BLaER1 (cell line): Measurements from ENCODE around the gene PIK3CD.
A peak's percentile ranks its signal among the peaks of the same experiment; 100 is the strongest.

Experiments used
- H3K27ac ChIP-seq: shearing (Covaris generic); formaldehyde crosslinking; 2 replicates; pipeline ENCODE4 v1.8.1; 2022
- H3K27me3 ChIP-seq: shearing (Covaris generic); formaldehyde crosslinking; 2 replicates; pipeline ENCODE4 v1.8.1; 2022
- H3K36me3 ChIP-seq: shearing (Covaris generic); formaldehyde crosslinking; 2 replicates; pipeline ENCODE4 v1.8.1; 2022
- H3K4me1 ChIP-seq: shearing (Covaris generic); formaldehyde crosslinking; 2 replicates; pipeline ENCODE4 v1.8.1; 2022
- H3K4me2 ChIP-seq: shearing (Covaris generic); formaldehyde crosslinking; 2 replicates; pipeline ENCODE4 v1.8.1; 2022
- H3K4me3 ChIP-seq: shearing (Covaris generic); formaldehyde crosslinking; 2 replicates; pipeline ENCODE4 v1.8.1; 2022
- H3K9ac ChIP-seq: shearing (Covaris generic); formaldehyde crosslinking; 2 replicates; pipeline ENCODE4 v1.8.1; 2022
- H3K9me3 ChIP-seq: shearing (Covaris generic); formaldehyde crosslinking; 2 replicates; pipeline ENCODE4 v1.8.1; 2022
- H4K20me1 ChIP-seq: shearing (Covaris generic); formaldehyde crosslinking; 2 replicates; pipeline ENCODE4 v1.8.1; 2022
- Cebpa-rat ChIP-seq: shearing (Covaris generic); IDR thresholded peaks from 2 replicates; pipeline ENCODE4 v1.8.1; 2022

PIK3CD gene

GRCh38 chr1:9714257-9714718 is 62.8 kb downstream of the PIK3CD start:
- H4K20me1 ChIP-seq = peaks cover 90% of the 10 kb centered on the region
- TF ChIP-seq Cebpa-rat = no peak
- no peak overlapping the region for H3K4me3 ChIP-seq
- H3K4me2 ChIP-seq = peak overlapping the region; percentile 92
- no peaks in the 10 kb centered on the region for H3K9me3 ChIP-seq
- 0 out of 2 replicates have a peak overlapping the region, but pooled peaks have one; percentile 65 for H3K9ac ChIP-seq
- H3K27me3 ChIP-seq = no peaks in the 10 kb centered on the region
- peak overlapping the region; percentile 85; the same call in 1 of the 2 replicates for H3K27ac ChIP-seq
- peaks cover 83% of the 10 kb centered on the region for H3K4me1 ChIP-seq
- H3K36me3 ChIP-seq = peaks cover 92% of the 10 kb centered on the region

- Histone ChIP-seq H3K4me2 (peak overlapping the region; percentile 92), H3K9me3 (no peaks in the 10 kb centered on the region), H3K27me3 (no peaks in the 10 kb centered on the region), H3K9ac (peak overlapping the region; percentile 65), H3K4me3 (peak overlapping the region; percentile 57), H3K27ac (peak overlapping the region; percentile 85), H4K20me1 (peaks cover 85% of the 10 kb centered on the region), H3K36me3 (peaks cover 91% of the 10 kb centered on the region), H3K4me1 (peaks cover 96% of the 10 kb centered on the region)
- no peak for TF ChIP-seq Cebpa-rat
These were observed 64.2 kb downstream of the PIK3CD start for GRCh38 chr1:9715536-9716226.

- Histone ChIP-seq H3K27me3 (no peaks in the 10 kb centered on the region), H4K20me1 (peaks cover 81% of the 10 kb centered on the region), H3K4me3 (peak overlapping the region; percentile 57), H3K9me3 (no peaks in the 10 kb centered on the region), H3K27ac (peak overlapping the region; percentile 85), H3K4me2 (peak overlapping the region; percentile 92), H3K36me3 (peaks cover 91% of the 10 kb centered on the region), H3K4me1 (peaks cover 98% of the 10 kb centered on the region), H3K9ac (peak overlapping the region; percentile 65)
- TF ChIP-seq Cebpa-rat = no peak
These were observed 65.1 kb downstream of the PIK3CD start for GRCh38 chr1:9716404-9717192.

GRCh38 chr1:9717193-9718005 is 65.9 kb downstream of the PIK3CD start:
- H3K27ac ChIP-seq = peak overlapping the region; percentile 85
- no peak for TF ChIP-seq Cebpa-rat
- peak overlapping the region; percentile 92 for H3K4me2 ChIP-seq
- H4K20me1 ChIP-seq = peaks cover 78% of the 10 kb centered on the region
- peaks cover 91% of the 10 kb centered on the region for H3K36me3 ChIP-seq
- peaks cover 93% of the 10 kb centered on the region for H3K4me1 ChIP-seq
- peaks cover 4% of the 10 kb centered on the region; the same call in 1 of the 2 replicates for H3K9me3 ChIP-seq
- H3K27me3 ChIP-seq = no peaks in the 10 kb centered on the region
- peak overlapping the region; percentile 65 for H3K9ac ChIP-seq
- H3K4me3 ChIP-seq = peak overlapping the region; percentile 57

- Histone ChIP-seq H3K4me1 (peaks cover 85% of the 10 kb centered on the region), H3K27me3 (no peaks in the 10 kb centered on the region), H3K36me3 (peaks cover 91% of the 10 kb centered on the region), H3K27ac (peak overlapping the region; percentile 85), H3K9ac (no peak overlapping the region; the same call in 1 of the 2 replicates), H3K4me3 (peak overlapping the region; percentile 57; the same call in 1 of the 2 replicates), H3K9me3 (peaks cover 12% of the 10 kb centered on the region), H3K4me2 (peak overlapping the region; percentile 92), H4K20me1 (peaks cover 70% of the 10 kb centered on the region)
- TF ChIP-seq Cebpa-rat = no peak
These were observed 66.6 kb downstream of the PIK3CD start for GRCh38 chr1:9718006-9718680.

- TF ChIP-seq Cebpa-rat = no peak
- Histone ChIP-seq H3K9ac (peak overlapping the region; percentile 53; the same call in 1 of the 2 replicates), H4K20me1 (peaks cover 66% of the 10 kb centered on the region), H3K4me1 (peaks cover 82% of the 10 kb centered on the region), H3K27me3 (no peaks in the 10 kb centered on the region), H3K4me2 (peak overlapping the region; percentile 92), H3K9me3 (peaks cover 17% of the 10 kb centered on the region), H3K27ac (peak overlapping the region; percentile 85), H3K36me3 (peaks cover 91% of the 10 kb centered on the region), H3K4me3 (peak overlapping the region; percentile 7; the same call in 1 of the 2 replicates)
These were observed 68.6 kb downstream of the PIK3CD start for GRCh38 chr1:9719978-9720722.

- peaks cover 82% of the 10 kb centered on the region for H3K4me1 ChIP-seq
- H3K4me3 ChIP-seq = no peak overlapping the region
- peaks cover 91% of the 10 kb centered on the region for H3K36me3 ChIP-seq
- H3K9me3 ChIP-seq = peaks cover 17% of the 10 kb centered on the region
- TF ChIP-seq Cebpa-rat = no peak
- peaks cover 58% of the 10 kb centered on the region for H4K20me1 ChIP-seq
- H3K27me3 ChIP-seq = no peaks in the 10 kb centered on the region
- H3K27ac ChIP-seq = peak overlapping the region; percentile 51; the same call in 1 of the 2 replicates
- no peak overlapping the region for H3K9ac ChIP-seq
- H3K4me2 ChIP-seq = no peak overlapping the region
These were observed 69.5 kb downstream of the PIK3CD start for GRCh38 chr1:9720785-9721605.
